ENCODE measurements around the gene TMEM192. TPM values are rescaled to one million over a fixed set of nuclear protein-coding genes. Genes with fewer than 3 reads are reported as not detected.

TMEM192 gene
- total RNA-seq, 1 experiment from 2014 or later = 19.4 TPM

GRCh38 chr4:165052627-165053026, 60.0 kb downstream of the TMEM192 start:
- H3K36me3 ChIP-seq (ENCODE audit: control insufficient read depth, insufficient read depth, low read length) = no peaks in the 10 kb centered on the region
- no peak for TF ChIP-seq CTCF (IDR thresholded peaks at IDR 0.05; ENCODE audit: insufficient read depth in 1 of 2, low read depth in 1 of 2, low read length in 1 of 2, severe bottlenecking in 1 of 2, unreplicated experiment in 1 of 2)
- Mint-ChIP-seq H3K27me3 (ENCODE audit: insufficient read depth, unreplicated experiment) (no peaks in the 10 kb centered on the region), H3K9me3 (ENCODE audit: unreplicated experiment) (no peaks in the 10 kb centered on the region), H3K36me3 (ENCODE audit: insufficient read depth, unreplicated experiment) (no peaks in the 10 kb centered on the region), H3K4me3 (ENCODE audit: unreplicated experiment) (no peak overlapping the region), H3K4me1 (ENCODE audit: low read depth, unreplicated experiment) (no peaks in the 10 kb centered on the region), H3K27ac (ENCODE audit: unreplicated experiment) (no peak overlapping the region)
- H3K27me3 ChIP-seq (replicated peaks; ENCODE audit: control insufficient read depth, insufficient read depth, low read length) = no peaks in the 10 kb centered on the region
- no TSS peak for BruUV-seq (replicated peaks)
- H3K9me3 ChIP-seq = no peaks in the 10 kb centered on the region
- POLR2A ChIA-PET = no interaction called here
- no peak for DNase-seq
- H3K4me3 ChIP-seq (ENCODE audit: low read depth, low read length) = no peak overlapping the region
- 0 out of 2 replicates have a peak, but pooled peaks cover 4% of the 10 kb centered on the region for H3K4me1 ChIP-seq
- intact Hi-C loops (cut with micrococcal nuclease; ENCODE audit: unreplicated experiment) = no loop called here
- CTCF ChIA-PET = no interaction called here

- Histone ChIP-seq H3K27me3 (replicated peaks; ENCODE audit: control insufficient read depth, insufficient read depth, low read length) (no peaks in the 10 kb centered on the region), H3K36me3 (ENCODE audit: control insufficient read depth, insufficient read depth, low read length) (no peaks in the 10 kb centered on the region), H3K4me1 (0 out of 2 replicates have a peak, but pooled peaks cover 4% of the 10 kb centered on the region), H3K9me3 (no peaks in the 10 kb centered on the region), H3K4me3 (ENCODE audit: low read depth, low read length) (no peak overlapping the region)
- H3K27ac Mint-ChIP-seq (ENCODE audit: unreplicated experiment) = no peak overlapping the region
- intact Hi-C loops (cut with micrococcal nuclease; ENCODE audit: unreplicated experiment) = no loop called here
- no peaks in the 10 kb centered on the region for H3K27me3 Mint-ChIP-seq (ENCODE audit: insufficient read depth, unreplicated experiment)
- H3K4me3 Mint-ChIP-seq (ENCODE audit: unreplicated experiment) = no peak overlapping the region
- ChIA-PET CTCF (no interaction called here), POLR2A (no interaction called here)
- H3K36me3 Mint-ChIP-seq (ENCODE audit: insufficient read depth, unreplicated experiment) = no peaks in the 10 kb centered on the region
- no peaks in the 10 kb centered on the region for H3K4me1 Mint-ChIP-seq (ENCODE audit: low read depth, unreplicated experiment)
- BruUV-seq (replicated peaks) = no TSS peak
- H3K9me3 Mint-ChIP-seq (ENCODE audit: unreplicated experiment) = no peaks in the 10 kb centered on the region
- TF ChIP-seq CTCF (IDR thresholded peaks at IDR 0.05; ENCODE audit: insufficient read depth in 1 of 2, low read depth in 1 of 2, low read length in 1 of 2, severe bottlenecking in 1 of 2, unreplicated experiment in 1 of 2) = no peak
- DNase-seq = no peak
Measured at GRCh38 chr4:165048170-165048569, 64.5 kb downstream of the TMEM192 start.

- Histone ChIP-seq H3K4me3 (ENCODE audit: low read depth, low read length) (no peak within 1 kb of the TSS), H3K4me1 (no peaks in the 10 kb centered on the region), H3K27me3 (replicated peaks; ENCODE audit: control insufficient read depth, insufficient read depth, low read length) (no peaks in the 10 kb centered on the region), H3K36me3 (ENCODE audit: control insufficient read depth, insufficient read depth, low read length) (no peaks in the 10 kb centered on the region), H3K9me3 (no peaks in the 10 kb centered on the region)
- CTCF ChIA-PET = interaction anchor here (0.5 kb wide), 1 partner anchor 315 kb away, joined by 3 read pairs; no protein-coding TSS in a partner anchor
- BruUV-seq (replicated peaks) = no TSS peak
- no peak for DNase-seq
- no peak for TF ChIP-seq CTCF (IDR thresholded peaks at IDR 0.05; ENCODE audit: insufficient read depth in 1 of 2, low read depth in 1 of 2, low read length in 1 of 2, severe bottlenecking in 1 of 2, unreplicated experiment in 1 of 2)
- Mint-ChIP-seq H3K4me1 (ENCODE audit: low read depth, unreplicated experiment) (no peaks in the 10 kb centered on the region), H3K36me3 (ENCODE audit: insufficient read depth, unreplicated experiment) (no peaks in the 10 kb centered on the region), H3K4me3 (ENCODE audit: unreplicated experiment) (no peak within 1 kb of the TSS), H3K9me3 (ENCODE audit: unreplicated experiment) (no peaks in the 10 kb centered on the region), H3K27me3 (ENCODE audit: insufficient read depth, unreplicated experiment) (no peaks in the 10 kb centered on the region), H3K27ac (ENCODE audit: unreplicated experiment) (no peak within 1 kb of the TSS)
- POLR2A ChIA-PET = no interaction called here
- intact Hi-C loops (cut with micrococcal nuclease; ENCODE audit: unreplicated experiment) = no loop called here
Measured at GRCh38 chr4:165031436-165032211, 81.0 kb downstream of the TMEM192 start, which contains the start of gene TRIM60. TRIM60 (plus strand) TSS chr4:165031999; CDS start chr4:165040073, 8,074 bp downstream.
